ENCODE measurements around the gene TRMO.

DNA sequence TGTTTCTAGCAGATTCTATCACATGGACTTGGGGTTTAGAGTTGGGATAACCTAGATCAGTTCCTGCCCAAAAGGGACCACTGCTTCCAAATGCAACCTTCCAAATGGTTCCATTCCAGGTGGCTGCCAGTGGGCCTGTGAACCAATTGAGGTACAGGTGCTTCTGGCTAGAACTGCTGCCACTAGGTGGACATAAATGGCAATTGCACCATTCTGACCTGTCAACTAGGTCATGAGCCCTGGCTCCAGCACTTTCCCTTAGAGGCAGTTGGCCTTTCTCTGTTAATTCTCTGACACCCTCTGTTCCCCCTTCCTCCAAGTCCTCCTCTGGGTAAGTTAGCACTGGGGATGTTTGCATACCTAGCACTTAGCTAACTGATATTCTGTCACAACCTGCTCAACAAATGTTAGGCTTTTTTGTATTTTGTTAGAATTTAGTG is 32.3 kb upstream of the TRMO start:
- no peak for TF ChIP-seq EZH2 (IDR thresholded peaks at IDR 0.05; ENCODE audit: low read length, missing control alignments)
- TF ChIP-seq, protein P1, sequence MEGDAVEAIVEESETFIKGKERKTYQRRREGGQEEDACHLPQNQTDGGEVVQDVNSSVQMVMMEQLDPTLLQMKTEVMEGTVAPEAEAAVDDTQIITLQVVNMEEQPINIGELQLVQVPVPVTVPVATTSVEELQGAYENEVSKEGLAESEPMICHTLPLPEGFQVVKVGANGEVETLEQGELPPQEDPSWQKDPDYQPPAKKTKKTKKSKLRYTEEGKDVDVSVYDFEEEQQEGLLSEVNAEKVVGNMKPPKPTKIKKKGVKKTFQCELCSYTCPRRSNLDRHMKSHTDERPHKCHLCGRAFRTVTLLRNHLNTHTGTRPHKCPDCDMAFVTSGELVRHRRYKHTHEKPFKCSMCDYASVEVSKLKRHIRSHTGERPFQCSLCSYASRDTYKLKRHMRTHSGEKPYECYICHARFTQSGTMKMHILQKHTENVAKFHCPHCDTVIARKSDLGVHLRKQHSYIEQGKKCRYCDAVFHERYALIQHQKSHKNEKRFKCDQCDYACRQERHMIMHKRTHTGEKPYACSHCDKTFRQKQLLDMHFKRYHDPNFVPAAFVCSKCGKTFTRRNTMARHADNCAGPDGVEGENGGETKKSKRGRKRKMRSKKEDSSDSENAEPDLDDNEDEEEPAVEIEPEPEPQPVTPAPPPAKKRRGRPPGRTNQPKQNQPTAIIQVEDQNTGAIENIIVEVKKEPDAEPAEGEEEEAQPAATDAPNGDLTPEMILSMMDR (conservative IDR thresholded peaks at IDR 0.05 in 1 of 2, IDR thresholded peaks at IDR 0.05 in 1 of 2; ENCODE audit: low read depth in 1 of 2, low read length in 2 of 2) = peak in 1 of 2 donors; percentile 37
